ENCODE measurements around the gene VANGL2.

Gene VANGL2

GRCh38 chr1:160400223-160400645, at the start of gene VANGL2:
Gene VANGL2 (plus strand): TSS chr1:160400564. CDS start chr1:160415838, 15,274 bp downstream.
- Histone ChIP-seq H3K9me2 (ENCODE audit: low read depth, low read length) (no peaks in the 10 kb centered on the region), H3K4me3 (ENCODE audit: low read depth, low read length, poor library complexity, severe bottlenecking) (peak within 1 kb of the TSS; percentile 73), H3K27ac (ENCODE audit: low read depth, low read length, poor library complexity, severe bottlenecking) (no peak within 1 kb of the TSS), H3K36me3 (ENCODE audit: insufficient read depth, low read length) (no peaks in the 10 kb centered on the region), H3K9me3 (ENCODE audit: low read length) (no peaks in the 10 kb centered on the region), H3K4me2 (ENCODE audit: low read length) (peak within 1 kb of the TSS; percentile 82), H3K9ac (ENCODE audit: low read length) (peak within 1 kb of the TSS; percentile 69), H3F3A (ENCODE audit: insufficient read depth, low read length) (no peaks in the 10 kb centered on the region), H4K20me1 (ENCODE audit: insufficient read depth, low read length) (no peaks in the 10 kb centered on the region), H3K4me1 (ENCODE audit: insufficient read depth, low read length, severe bottlenecking) (peaks cover 13% of the 10 kb centered on the region), H2AFZ (ENCODE audit: low read length) (peak within 1 kb of the TSS; percentile 65; the same call in 1 of the 2 replicates), H3K27me3 (ENCODE audit: insufficient read depth, low read length) (0 out of 2 replicates have a peak, but pooled peaks cover 6% of the 10 kb centered on the region), H3K79me2 (ENCODE audit: insufficient read depth, low read length) (no peaks in the 10 kb centered on the region)
- TF ChIP-seq, protein P1, sequence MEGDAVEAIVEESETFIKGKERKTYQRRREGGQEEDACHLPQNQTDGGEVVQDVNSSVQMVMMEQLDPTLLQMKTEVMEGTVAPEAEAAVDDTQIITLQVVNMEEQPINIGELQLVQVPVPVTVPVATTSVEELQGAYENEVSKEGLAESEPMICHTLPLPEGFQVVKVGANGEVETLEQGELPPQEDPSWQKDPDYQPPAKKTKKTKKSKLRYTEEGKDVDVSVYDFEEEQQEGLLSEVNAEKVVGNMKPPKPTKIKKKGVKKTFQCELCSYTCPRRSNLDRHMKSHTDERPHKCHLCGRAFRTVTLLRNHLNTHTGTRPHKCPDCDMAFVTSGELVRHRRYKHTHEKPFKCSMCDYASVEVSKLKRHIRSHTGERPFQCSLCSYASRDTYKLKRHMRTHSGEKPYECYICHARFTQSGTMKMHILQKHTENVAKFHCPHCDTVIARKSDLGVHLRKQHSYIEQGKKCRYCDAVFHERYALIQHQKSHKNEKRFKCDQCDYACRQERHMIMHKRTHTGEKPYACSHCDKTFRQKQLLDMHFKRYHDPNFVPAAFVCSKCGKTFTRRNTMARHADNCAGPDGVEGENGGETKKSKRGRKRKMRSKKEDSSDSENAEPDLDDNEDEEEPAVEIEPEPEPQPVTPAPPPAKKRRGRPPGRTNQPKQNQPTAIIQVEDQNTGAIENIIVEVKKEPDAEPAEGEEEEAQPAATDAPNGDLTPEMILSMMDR (IDR thresholded peaks at IDR 0.05; ENCODE audit: low read length) = no peak
- TF ChIP-seq EZH2 (IDR thresholded peaks at IDR 0.05; ENCODE audit: borderline replicate concordance, low read length) = no peak

GRCh38 chr1:160351629-160352028, 48.7 kb upstream of the VANGL2 start:
- H3K27ac ChIP-seq (ENCODE audit: low read depth, low read length, poor library complexity, severe bottlenecking) = no peak overlapping the region
- no peak for TF ChIP-seq EZH2 (IDR thresholded peaks at IDR 0.05; ENCODE audit: borderline replicate concordance, low read length)
- H3K9me2 ChIP-seq (ENCODE audit: low read depth, low read length) = no peaks in the 10 kb centered on the region
- no peak overlapping the region for H3K9ac ChIP-seq (ENCODE audit: low read length)
- peaks cover 85% of the 10 kb centered on the region for H3K36me3 ChIP-seq (ENCODE audit: insufficient read depth, low read length)
- no peak overlapping the region for H2AFZ ChIP-seq (ENCODE audit: low read length)
- H3K9me3 ChIP-seq (ENCODE audit: low read length) = no peaks in the 10 kb centered on the region
- H3K79me2 ChIP-seq (ENCODE audit: insufficient read depth, low read length) = no peaks in the 10 kb centered on the region
- peaks cover 8% of the 10 kb centered on the region for H3K4me1 ChIP-seq (ENCODE audit: insufficient read depth, low read length, severe bottlenecking)
- H4K20me1 ChIP-seq (ENCODE audit: insufficient read depth, low read length) = no peaks in the 10 kb centered on the region
- no peak overlapping the region for H3K4me3 ChIP-seq (ENCODE audit: low read depth, low read length, poor library complexity, severe bottlenecking)
- H3K4me2 ChIP-seq (ENCODE audit: low read length) = no peak overlapping the region
- H3K27me3 ChIP-seq (ENCODE audit: insufficient read depth, low read length) = no peaks in the 10 kb centered on the region
- H3F3A ChIP-seq (ENCODE audit: insufficient read depth, low read length) = no peaks in the 10 kb centered on the region

DNA sequence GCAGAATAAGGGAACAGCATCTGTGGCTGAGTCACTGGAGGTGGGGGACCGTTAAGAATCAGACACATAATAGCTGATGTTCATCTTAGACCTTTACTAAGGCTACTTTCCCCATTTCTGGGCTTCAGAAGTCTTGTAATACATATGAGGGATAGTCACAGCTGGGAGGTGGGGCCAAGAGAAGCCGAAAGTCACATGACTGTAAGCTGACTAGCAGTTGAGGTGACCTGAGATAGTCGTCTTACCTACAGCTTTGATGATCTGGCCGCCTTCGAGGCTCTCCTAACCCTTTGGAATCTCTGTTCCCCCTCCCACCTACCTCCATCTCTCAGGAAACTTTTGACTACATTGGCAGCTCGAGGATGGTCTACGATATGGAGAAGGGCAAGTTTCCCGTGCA, 47.8 kb upstream of the VANGL2 start:
- no peak for TF ChIP-seq EZH2 (IDR thresholded peaks at IDR 0.05; ENCODE audit: borderline replicate concordance, low read length)
- TF ChIP-seq, protein P1 (IDR thresholded peaks at IDR 0.05; ENCODE audit: low read length) = no peak
- no peak overlapping the region for H2AFZ ChIP-seq (ENCODE audit: low read length)
- no peak overlapping the region for H3K27ac ChIP-seq (ENCODE audit: low read depth, low read length, poor library complexity, severe bottlenecking)
- H3K27me3 ChIP-seq (ENCODE audit: insufficient read depth, low read length) = no peaks in the 10 kb centered on the region
- no peaks in the 10 kb centered on the region for H4K20me1 ChIP-seq (ENCODE audit: insufficient read depth, low read length)
- no peaks in the 10 kb centered on the region for H3F3A ChIP-seq (ENCODE audit: insufficient read depth, low read length)
- H3K36me3 ChIP-seq (ENCODE audit: insufficient read depth, low read length) = peaks cover 94% of the 10 kb centered on the region
- no peaks in the 10 kb centered on the region for H3K9me3 ChIP-seq (ENCODE audit: low read length)
- H3K9me2 ChIP-seq (ENCODE audit: low read depth, low read length) = no peaks in the 10 kb centered on the region
- no peak overlapping the region for H3K9ac ChIP-seq (ENCODE audit: low read length)
- H3K79me2 ChIP-seq (ENCODE audit: insufficient read depth, low read length) = no peaks in the 10 kb centered on the region
- no peak overlapping the region for H3K4me3 ChIP-seq (ENCODE audit: low read depth, low read length, poor library complexity, severe bottlenecking)
- no peak overlapping the region for H3K4me2 ChIP-seq (ENCODE audit: low read length)
- H3K4me1 ChIP-seq (ENCODE audit: insufficient read depth, low read length, severe bottlenecking) = no peaks in the 10 kb centered on the region

GRCh38 chr1:160353223-160353622, 47.1 kb upstream of the VANGL2 start:
- H3K36me3 ChIP-seq (ENCODE audit: insufficient read depth, low read length) = peaks cover 96% of the 10 kb centered on the region
- H2AFZ ChIP-seq (ENCODE audit: low read length) = no peak overlapping the region
- H3K9ac ChIP-seq (ENCODE audit: low read length) = no peak overlapping the region
- H3K27me3 ChIP-seq (ENCODE audit: insufficient read depth, low read length) = no peaks in the 10 kb centered on the region
- H4K20me1 ChIP-seq (ENCODE audit: insufficient read depth, low read length) = no peaks in the 10 kb centered on the region
- no peaks in the 10 kb centered on the region for H3K4me1 ChIP-seq (ENCODE audit: insufficient read depth, low read length, severe bottlenecking)
- no peak overlapping the region for H3K27ac ChIP-seq (ENCODE audit: low read depth, low read length, poor library complexity, severe bottlenecking)
- no peaks in the 10 kb centered on the region for H3K9me2 ChIP-seq (ENCODE audit: low read depth, low read length)
- H3K4me3 ChIP-seq (ENCODE audit: low read depth, low read length, poor library complexity, severe bottlenecking) = no peak overlapping the region
- no peak overlapping the region for H3K4me2 ChIP-seq (ENCODE audit: low read length)
- no peaks in the 10 kb centered on the region for H3F3A ChIP-seq (ENCODE audit: insufficient read depth, low read length)
- no peaks in the 10 kb centered on the region for H3K9me3 ChIP-seq (ENCODE audit: low read length)
- H3K79me2 ChIP-seq (ENCODE audit: insufficient read depth, low read length) = no peaks in the 10 kb centered on the region
- no peak for TF ChIP-seq EZH2 (IDR thresholded peaks at IDR 0.05; ENCODE audit: borderline replicate concordance, low read length)
- TF ChIP-seq, protein P1 (IDR thresholded peaks at IDR 0.05; ENCODE audit: low read length) = no peak

Data from OCI-LY1 (cell line).